Stimulated activated CD8-positive, alpha-beta memory T cell treated with anti-CD3 and anti-CD28 coated beads, Interleukin-12 subunit alpha, Interleukin-12 subunit beta, amount 100 ng/mL, for 24 hours (primary cell): ENCODE measurements around the gene SLC66A3.

Experiments
- DNase-seq: peaks from one replicate; pipeline ENCODE4 v3.0.0-alpha.2; 2020; ENCODE audit errors: extremely low read depth

SLC66A3 gene

DNA sequence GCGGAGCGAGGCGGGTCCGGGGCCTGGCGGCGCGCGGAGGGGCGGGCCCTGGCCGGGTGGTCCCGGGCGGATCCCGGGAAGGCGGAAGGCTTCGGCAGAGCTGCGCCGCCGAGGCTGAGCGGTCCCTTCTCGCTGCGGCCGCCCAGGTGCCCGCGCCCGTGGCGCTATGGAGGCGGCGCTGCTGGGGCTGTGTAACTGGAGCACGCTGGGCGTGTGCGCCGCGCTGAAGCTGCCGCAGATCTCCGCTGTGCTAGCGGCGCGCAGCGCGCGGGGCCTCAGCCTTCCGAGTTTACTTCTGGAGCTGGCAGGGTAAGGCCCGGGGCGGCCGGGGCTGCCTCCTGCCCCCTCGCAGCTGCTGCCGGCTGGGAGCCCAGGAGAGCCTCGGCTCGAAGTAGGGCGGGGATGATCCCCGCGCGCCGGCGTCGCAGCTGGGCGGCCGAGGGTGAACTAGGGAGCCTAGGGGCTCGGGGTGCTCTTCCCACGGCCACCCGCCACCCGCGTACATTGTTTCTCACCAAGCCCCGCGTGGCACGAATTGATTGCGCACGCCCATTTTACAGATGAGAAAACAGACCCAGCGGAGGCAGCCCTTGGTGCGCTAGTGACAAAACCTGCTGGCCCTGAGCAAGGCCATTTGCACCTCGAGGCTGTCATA, at the start of gene SLC66A3:
Gene SLC66A3 (plus strand): TSS at position 87 of the 655 bp plus-strand sequence. CDS start 80 bp downstream, at position 167.
- no peak for DNase-seq

DNA sequence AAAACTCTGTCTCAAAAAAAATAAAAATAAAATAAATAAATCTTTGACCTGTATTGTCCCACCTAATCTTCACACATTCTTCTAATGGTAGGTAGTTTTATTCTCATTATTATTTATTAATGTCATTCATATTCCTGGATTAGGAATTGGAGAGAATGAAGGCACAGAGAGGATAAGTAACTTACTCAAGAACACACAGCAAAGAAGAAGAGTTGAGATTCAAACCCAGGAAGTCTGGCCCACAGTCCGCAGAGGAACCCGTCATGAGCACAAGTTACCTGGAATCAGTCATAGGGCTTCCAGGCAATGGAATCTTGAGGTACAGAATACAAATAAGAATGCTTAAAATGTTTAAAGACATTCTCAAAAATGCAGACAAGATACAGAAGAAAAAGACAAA, 46.3 kb upstream of the SLC66A3 start:
- DNase-seq, result no peak

DNA sequence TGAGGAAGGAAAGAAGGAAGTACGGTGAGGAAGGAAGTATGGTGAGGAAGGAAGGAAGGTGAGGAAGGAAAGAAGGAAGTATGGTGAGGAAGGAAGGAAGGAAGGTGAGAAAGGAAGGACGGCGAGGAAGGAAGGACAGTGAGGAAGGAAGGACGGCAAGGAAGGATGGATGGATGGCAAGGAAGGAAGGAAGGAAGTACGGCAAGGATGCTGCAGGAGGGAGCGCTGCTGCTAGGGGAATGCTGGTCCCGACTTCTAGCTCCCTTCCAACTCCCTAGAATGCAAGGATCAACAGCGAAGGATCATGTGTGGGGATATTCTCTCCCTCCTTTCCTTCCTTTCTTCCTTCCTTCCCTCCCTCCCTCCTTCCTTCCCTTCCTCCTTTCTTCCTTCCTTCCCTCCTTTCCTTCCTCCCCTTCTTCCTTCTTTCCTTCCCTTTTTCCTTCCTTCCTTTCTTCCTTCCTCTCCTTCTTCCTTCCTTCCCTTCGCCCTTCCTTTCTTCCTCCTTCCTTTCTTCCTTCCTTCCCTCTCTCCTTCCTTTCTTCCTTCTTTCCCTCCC, 42.3 kb upstream of the SLC66A3 start:
- DNase-seq, result no peak

- no peak for DNase-seq
These were observed 37.5 kb upstream of the SLC66A3 start for GRCh38 chr2:11117776-11118175.

GRCh38 chr2:11118761-11119160, 36.5 kb upstream of the SLC66A3 start:
- DNase-seq, result no peak

DNA sequence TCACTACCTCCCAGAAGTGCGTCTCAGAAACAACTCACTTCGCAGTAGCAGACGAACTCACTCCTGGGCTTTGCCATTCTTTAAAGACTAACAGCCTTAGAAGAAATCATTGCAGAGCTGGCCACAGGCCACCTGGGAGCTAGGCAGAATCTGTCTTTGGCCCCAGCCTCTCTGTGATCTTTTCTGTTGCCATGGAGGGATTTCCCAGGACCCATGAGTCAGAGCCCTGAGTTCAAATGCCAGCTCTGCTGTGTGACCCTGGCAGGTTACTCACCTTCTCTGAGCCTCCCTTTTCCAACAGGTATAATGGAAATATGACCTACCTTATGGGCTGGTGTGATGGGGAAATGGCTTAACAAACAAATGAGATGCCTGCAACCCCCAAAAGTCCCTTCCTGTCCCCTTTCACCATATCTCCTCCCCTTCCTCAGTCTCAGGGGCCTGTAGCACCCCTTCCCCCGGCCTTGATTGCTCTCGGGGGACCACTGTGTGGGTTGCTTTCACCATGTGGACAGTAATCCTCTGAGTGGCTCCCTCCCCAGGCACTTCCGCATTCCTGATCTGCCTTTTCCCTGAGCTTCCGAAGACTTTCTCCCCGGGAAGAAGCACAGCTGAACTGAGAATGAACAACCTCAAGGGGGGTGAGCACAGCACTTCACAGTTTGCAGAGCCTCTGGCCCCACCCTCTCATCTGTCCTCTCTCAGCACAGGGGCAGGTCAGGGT, 34.0 kb upstream of the SLC66A3 start:
- DNase-seq, result no peak

GRCh38 chr2:11121823-11122155, 33.5 kb upstream of the SLC66A3 start:
- no peak for DNase-seq

DNA sequence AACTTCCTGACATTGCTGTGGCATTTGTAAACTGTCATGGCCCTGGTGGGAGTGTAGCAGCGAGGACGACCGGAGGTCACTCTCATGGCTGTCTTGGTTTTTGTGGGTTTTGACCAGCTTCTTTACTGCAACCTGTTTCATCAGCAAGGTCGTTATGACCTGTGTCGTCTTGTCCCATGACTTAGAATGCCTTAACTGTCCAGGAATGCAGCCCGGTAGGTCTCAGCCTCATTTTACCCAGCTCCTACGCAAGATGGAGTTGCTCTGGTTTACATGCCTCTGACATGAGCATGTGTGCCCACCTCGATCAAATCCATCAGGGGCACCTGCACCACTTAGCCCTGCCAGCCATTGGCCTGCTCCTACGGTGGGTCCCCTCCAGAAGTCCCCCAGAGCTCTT, 32.9 kb upstream of the SLC66A3 start:
- DNase-seq, result no peak

DNA sequence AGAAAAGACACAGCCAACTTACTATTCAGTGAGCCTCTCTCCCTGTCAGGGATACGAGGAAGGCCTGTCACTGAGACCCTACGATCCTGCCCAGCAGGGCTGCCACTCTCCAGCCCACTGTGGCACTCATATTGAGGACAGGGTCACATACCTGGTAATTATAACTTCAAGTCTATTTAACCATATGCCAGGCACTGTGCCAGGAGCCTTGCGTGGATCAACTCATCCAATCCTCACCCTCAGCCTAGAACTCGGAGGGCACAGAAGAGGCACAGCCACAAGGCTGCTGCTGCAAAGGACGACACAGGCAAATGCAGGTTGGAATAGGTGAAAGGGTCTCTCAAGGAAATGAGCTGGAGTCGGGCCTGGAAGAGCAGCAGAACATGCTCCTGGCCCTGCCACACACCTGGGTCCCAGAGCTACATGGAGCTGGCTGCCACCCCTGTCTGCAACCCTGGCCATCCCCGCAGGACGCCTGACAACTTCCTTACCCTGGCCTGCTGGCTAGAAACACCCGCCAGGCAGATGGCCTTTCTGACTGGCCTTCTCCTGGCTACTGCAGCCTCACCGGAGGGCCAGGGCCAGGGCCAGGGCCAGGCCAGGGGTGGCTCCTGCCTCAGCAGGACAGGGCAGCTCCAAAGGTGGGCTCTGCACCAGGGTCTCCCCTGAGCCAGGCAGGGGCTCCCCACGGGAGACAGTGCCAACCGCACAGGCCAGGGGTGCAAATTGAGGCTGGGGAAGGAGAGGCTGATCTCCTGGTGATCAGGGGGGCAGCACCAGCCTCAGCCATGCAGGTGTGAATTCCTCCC, 32.1 kb upstream of the SLC66A3 start:
- no peak for DNase-seq

DNA sequence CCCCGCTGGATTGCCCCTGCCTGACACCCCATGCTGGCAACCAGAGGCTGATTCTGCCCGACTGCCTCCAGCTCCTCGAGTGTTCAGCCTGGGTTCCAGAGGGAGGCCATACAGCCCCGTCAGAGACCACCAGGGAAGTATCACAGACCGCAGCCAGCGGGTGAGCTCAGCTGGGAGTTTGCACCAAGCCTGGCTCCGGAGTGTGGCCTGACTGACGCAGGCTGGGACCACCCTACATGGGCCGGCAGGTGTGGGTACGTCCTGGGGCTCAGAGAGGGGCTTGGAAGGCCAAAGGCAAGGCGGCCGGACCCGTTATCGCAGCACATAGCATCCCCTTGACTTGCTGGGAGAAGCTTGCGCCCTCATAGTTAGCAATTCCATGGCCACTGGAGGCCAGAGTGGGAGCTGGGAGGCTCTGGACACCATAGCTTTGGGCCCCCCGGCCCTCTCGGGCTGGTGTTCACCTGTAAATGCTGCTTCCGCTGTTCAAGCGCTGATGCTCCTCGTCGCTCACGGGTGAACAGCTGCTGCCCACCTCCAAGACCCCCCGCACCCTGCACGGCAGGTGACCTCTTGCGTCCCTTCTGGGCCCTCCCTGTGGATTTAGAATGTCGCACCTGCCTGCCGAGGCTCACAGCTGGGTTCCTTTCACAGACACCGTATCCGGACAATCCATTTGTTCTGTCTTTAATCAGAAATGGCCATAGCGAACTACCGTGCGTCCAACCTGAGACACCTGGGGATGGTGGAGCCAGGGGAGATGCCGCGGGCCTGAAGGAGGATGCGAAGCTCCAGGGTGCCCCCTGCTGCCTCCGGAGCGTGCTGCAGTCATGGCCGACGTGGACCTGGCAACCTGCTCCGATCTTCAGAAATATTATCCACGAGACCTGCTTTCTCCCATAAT, 31.2 kb upstream of the SLC66A3 start:
- DNase-seq, result peak; percentile 21

DNA sequence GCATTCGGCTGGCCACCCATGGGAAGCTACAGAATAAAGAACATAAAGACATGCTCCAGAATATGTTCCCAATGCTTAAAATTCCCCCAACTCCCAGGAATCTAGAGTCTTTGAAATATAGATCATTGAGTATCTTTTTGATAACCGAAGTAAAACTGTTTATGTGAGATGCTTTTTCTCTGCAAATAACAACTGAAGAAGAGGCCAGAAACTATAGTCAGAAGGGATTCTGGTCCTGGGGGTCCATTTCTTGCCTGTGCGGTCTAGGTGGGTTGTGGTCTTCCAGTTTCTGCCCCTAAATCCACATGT, 30.6 kb upstream of the SLC66A3 start:
- DNase-seq, result no peak

DNA sequence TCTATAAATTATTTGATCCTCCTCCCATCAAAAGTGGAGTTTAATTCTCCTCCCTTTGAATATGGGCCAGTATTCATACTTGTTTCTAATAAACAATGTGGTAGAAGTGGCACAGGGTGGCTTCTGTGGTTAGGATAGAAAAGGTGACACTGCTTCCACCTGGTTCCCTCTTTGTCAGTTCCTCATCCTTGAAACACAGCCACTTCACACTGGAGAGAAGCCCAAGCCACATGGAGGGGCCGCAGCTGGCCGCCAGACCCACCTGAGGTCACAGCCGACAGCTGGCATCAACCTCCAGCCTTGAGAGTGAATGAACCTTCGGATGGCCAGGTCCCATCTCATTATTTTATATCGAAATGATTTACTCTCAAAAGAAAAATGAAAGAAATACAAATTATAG, 27.5 kb upstream of the SLC66A3 start:
- no peak for DNase-seq

- no peak for DNase-seq
These were observed 26.9 kb upstream of the SLC66A3 start for GRCh38 chr2:11128243-11128951.

- DNase-seq, result peak; percentile 40
These were observed 25.4 kb upstream of the SLC66A3 start for GRCh38 chr2:11129598-11130449.

GRCh38 chr2:11131166-11131920, 23.9 kb upstream of the SLC66A3 start:
- DNase-seq, result no peak

GRCh38 chr2:11132036-11132671, 23.1 kb upstream of the SLC66A3 start:
- no peak for DNase-seq

GRCh38 chr2:11133238-11133935, 21.9 kb upstream of the SLC66A3 start:
- DNase-seq, result no peak

DNA sequence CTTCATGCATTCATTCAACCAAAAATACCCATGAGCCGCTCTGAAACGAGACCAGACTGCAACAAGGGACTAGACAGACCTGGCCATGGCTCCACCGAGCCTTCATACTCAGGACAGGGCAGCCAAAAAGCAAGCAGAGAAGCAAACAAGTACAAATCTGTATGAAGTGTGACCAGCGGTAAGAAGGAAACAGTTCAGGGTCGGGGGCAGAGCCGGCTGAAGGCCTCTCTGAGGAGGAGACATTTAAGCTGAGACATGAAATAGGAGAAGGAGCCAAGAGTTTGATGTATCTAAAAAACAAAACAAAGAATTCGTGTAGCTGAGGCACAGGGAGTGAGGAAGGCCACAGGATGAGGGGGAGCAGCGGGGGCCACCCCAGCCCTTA, 21.3 kb upstream of the SLC66A3 start:
- no peak for DNase-seq
